ENCODE data around the gene RAPGEF6. TPM values are rescaled to one million over a fixed set of nuclear protein-coding genes. Genes with fewer than 3 reads are reported as not detected.

The RAPGEF6 gene
- total RNA-seq = 20.6 and 22.9 TPM in 2 replicates

GRCh38 chr5:131634996-131635683 lies at the start of gene RAPGEF6:
Gene RAPGEF6 (minus strand): TSS chr5:131635229. CDS start chr5:131635030, 199 bp downstream.

Small RNAs within 50 kb of the gene (small RNA-seq; reads per million reads assigned to genes)
- gene RF02271 = not detected

Other genes with a start within 250 kb of the RAPGEF6 start
- gene FNIP1, start 161.8 kb upstream of the RAPGEF6 start, total RNA-seq = 42.1 and 47.7 TPM in 2 replicates